HUES48 (cell line): ENCODE measurements around the gene CHRNB2.
"Not testable (repeated sequence)": the region's sequence is repeated elsewhere in the genome, so short reads cannot be mapped to it uniquely, and the experiment has no call there.

ENCODE experiments used
- H3K27ac ChIP-seq: one replicate; pipeline ENCODE4 v1.7.0; 2013; ENCODE audit warnings: low read depth, low read length, inconsistent platforms
- H3K27me3 ChIP-seq: 2 replicates; pipeline ENCODE4 v1.6.1; 2013; ENCODE audit warnings: mild to moderate bottlenecking, low read length; ENCODE audit not compliant: control insufficient read depth, insufficient read depth
- H3K36me3 ChIP-seq: 2 replicates; pipeline ENCODE4 v1.6.1; 2013; ENCODE audit warnings: low read length; ENCODE audit not compliant: control insufficient read depth, insufficient read depth
- H3K4me1 ChIP-seq: 2 replicates; pipeline ENCODE4 v1.6.1; 2013; ENCODE audit warnings: mild to moderate bottlenecking, low read length; ENCODE audit not compliant: control insufficient read depth, insufficient read depth
- H3K4me3 ChIP-seq: 2 replicates; pipeline ENCODE4 v1.5.1; 2013; ENCODE audit warnings: mild to moderate bottlenecking, low read depth, low read length
- H3K9ac ChIP-seq: 2 replicates; pipeline ENCODE4 v1.6.1; 2013; ENCODE audit warnings: mild to moderate bottlenecking, low read depth, low read length, moderate library complexity
- H3K9me3 ChIP-seq: 2 replicates; pipeline ENCODE4 v1.6.1; 2013; ENCODE audit warnings: low read length; ENCODE audit not compliant: control insufficient read depth, insufficient read depth

Gene CHRNB2

GRCh38 chr1:154567386-154568156 lies at the start of gene CHRNB2:
CHRNB2 (plus strand) TSS chr1:154567778; CDS start chr1:154568045, 267 bp downstream.
- Histone ChIP-seq H3K9me3 (no peaks in the 10 kb centered on the region), H3K9ac (peak within 1 kb of the TSS; percentile 40; the same call in 1 of the 2 replicates), H3K36me3 (no peaks in the 10 kb centered on the region), H3K27me3 (peaks cover 3% of the 10 kb centered on the region), H3K4me3 (peak within 1 kb of the TSS; percentile 64), H3K27ac (peak within 1 kb of the TSS; percentile 47), H3K4me1 (peaks cover 15% of the 10 kb centered on the region)

GRCh38 chr1:154519591-154519991 lies 48.0 kb upstream of the CHRNB2 start:
- H3K9me3 ChIP-seq, result no peaks in the 10 kb centered on the region
- no peaks in the 10 kb centered on the region for H3K4me1 ChIP-seq
- no peak overlapping the region for H3K4me3 ChIP-seq
- H3K9ac ChIP-seq, result no peak overlapping the region
- no peaks in the 10 kb centered on the region for H3K27me3 ChIP-seq
- H3K27ac ChIP-seq, result no peak overlapping the region
- H3K36me3 ChIP-seq, result no peaks in the 10 kb centered on the region

GRCh38 chr1:154520333-154520732 lies 47.2 kb upstream of the CHRNB2 start:
- Histone ChIP-seq H3K9ac (no peak overlapping the region), H3K36me3 (no peaks in the 10 kb centered on the region), H3K27me3 (no peaks in the 10 kb centered on the region), H3K4me1 (no peaks in the 10 kb centered on the region), H3K4me3 (no peak overlapping the region), H3K27ac (no peak overlapping the region), H3K9me3 (no peaks in the 10 kb centered on the region)

- Histone ChIP-seq H3K27ac (no peak overlapping the region), H3K4me1 (no peaks in the 10 kb centered on the region), H3K9ac (no peak overlapping the region), H3K4me3 (no peak overlapping the region), H3K36me3 (no peaks in the 10 kb centered on the region), H3K9me3 (no peaks in the 10 kb centered on the region), H3K27me3 (no peaks in the 10 kb centered on the region)
These were observed 45.9 kb upstream of the CHRNB2 start for GRCh38 chr1:154521695-154522094.

GRCh38 chr1:154524881-154525280 lies 42.7 kb upstream of the CHRNB2 start:
- H3K36me3 ChIP-seq, result no peaks in the 10 kb centered on the region
- no peaks in the 10 kb centered on the region for H3K4me1 ChIP-seq
- no peak overlapping the region for H3K4me3 ChIP-seq

GRCh38 chr1:154527192-154527591 lies 40.4 kb upstream of the CHRNB2 start:
- no peaks in the 10 kb centered on the region for H3K4me1 ChIP-seq
- H3K27ac ChIP-seq, result no peak overlapping the region
- no peaks in the 10 kb centered on the region for H3K36me3 ChIP-seq
- no peak overlapping the region for H3K4me3 ChIP-seq
- H3K9me3 ChIP-seq, result no peaks in the 10 kb centered on the region
- no peak overlapping the region for H3K9ac ChIP-seq
- H3K27me3 ChIP-seq, result no peaks in the 10 kb centered on the region

More at GRCh38 chr1:154524881-154525280, 42.7 kb upstream of the CHRNB2 start:
- Histone ChIP-seq H3K27ac (no peak overlapping the region), H3K27me3 (no peaks in the 10 kb centered on the region), H3K9ac (no peak overlapping the region), H3K9me3 (no peaks in the 10 kb centered on the region)

GRCh38 chr1:154529308-154529707 lies 38.3 kb upstream of the CHRNB2 start:
- H3K36me3 ChIP-seq, result no peaks in the 10 kb centered on the region
- no peaks in the 10 kb centered on the region for H3K27me3 ChIP-seq
- H3K9me3 ChIP-seq, result no peaks in the 10 kb centered on the region
- H3K4me3 ChIP-seq, result no peak overlapping the region
- H3K9ac ChIP-seq, result no peak overlapping the region
- H3K27ac ChIP-seq, result no peak overlapping the region
- no peaks in the 10 kb centered on the region for H3K4me1 ChIP-seq

GRCh38 chr1:154531950-154532349 lies 35.6 kb upstream of the CHRNB2 start:
- not testable (repeated sequence) for H3K9ac ChIP-seq, H3K4me3 ChIP-seq, H3K9me3 ChIP-seq, H3K27me3 ChIP-seq, H3K4me1 ChIP-seq, H3K36me3 ChIP-seq, H3K27ac ChIP-seq

- H3K36me3 ChIP-seq, result no peaks in the 10 kb centered on the region
- H3K27me3 ChIP-seq, result no peaks in the 10 kb centered on the region
- no peaks in the 10 kb centered on the region for H3K9me3 ChIP-seq
- no peak overlapping the region for H3K27ac ChIP-seq
- no peaks in the 10 kb centered on the region for H3K4me1 ChIP-seq
- no peak overlapping the region for H3K4me3 ChIP-seq
- no peak overlapping the region for H3K9ac ChIP-seq
These were observed 33.4 kb upstream of the CHRNB2 start for GRCh38 chr1:154533952-154534844.

- Histone ChIP-seq H3K9ac (no peak overlapping the region), H3K27ac (no peak overlapping the region), H3K4me3 (no peak overlapping the region), H3K4me1 (no peaks in the 10 kb centered on the region), H3K9me3 (no peaks in the 10 kb centered on the region), H3K36me3 (no peaks in the 10 kb centered on the region), H3K27me3 (no peaks in the 10 kb centered on the region)
These were observed 31.0 kb upstream of the CHRNB2 start for GRCh38 chr1:154536570-154536969.
